Stomach (tissue), 4 donors: ENCODE results near the gene EREG.

Source experiments
- CTCF ChIP-seq, 7 experiments: fragments of 450-650 bp in 4 of 7; fragments of 200-600 bp in 3 of 7; sonication (generic) in 3 of 7; IDR thresholded peaks; one replicate each; pipeline ENCODE4 v1.5.1; 2016 to 2019; ENCODE audit warnings: antibody characterized with exemption in 7 of 7, control low read depth in 2 of 7, mild to moderate bottlenecking in 1 of 7
- EP300 ChIP-seq: sonication (generic); formaldehyde crosslinking; IDR thresholded peaks from one replicate; pipeline ENCODE4 v1.6.1; 2017; ENCODE audit warnings: antibody characterized with exemption
- POLR2A ChIP-seq, 4 donors: fragments of 450-650 bp; IDR thresholded peaks; one replicate each; pipeline ENCODE4 v1.6.1; 2016; ENCODE audit warnings: antibody characterized with exemption in 4 of 4, control low read depth in 2 of 4, mild to moderate bottlenecking in 1 of 4, moderate library complexity in 1 of 4
- POLR2AphosphoS5 ChIP-seq, 3 donors: sonication (generic); formaldehyde crosslinking; IDR thresholded peaks; one replicate each; pipeline ENCODE4 v1.6.1; 2016; ENCODE audit warnings: antibody characterized with exemption in 3 of 3

DNA sequence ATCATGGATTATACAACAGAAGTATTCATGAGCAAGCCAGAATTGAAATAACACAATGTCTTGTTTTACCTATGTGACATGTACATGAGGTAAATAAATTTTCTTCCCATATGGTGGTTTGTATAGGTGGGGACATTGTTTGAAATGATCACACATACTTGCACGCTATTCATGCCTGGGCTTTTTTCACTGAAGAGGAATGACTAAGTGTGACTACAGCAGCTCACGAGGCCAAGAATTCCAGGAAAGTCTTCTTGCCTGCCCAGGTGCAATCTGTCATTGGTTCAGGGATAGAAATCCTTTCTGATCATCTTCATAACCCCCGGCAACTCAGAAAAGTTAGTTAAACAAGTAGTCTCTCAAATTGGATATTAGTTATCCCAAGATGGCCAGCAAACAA is 43.7 kb downstream of the EREG start:
- TF ChIP-seq CTCF (IDR thresholded peaks at IDR 0.05), result no peak
- no peak for TF ChIP-seq POLR2AphosphoS5 (IDR thresholded peaks at IDR 0.05)
- no peak for TF ChIP-seq POLR2A (IDR thresholded peaks at IDR 0.05)
- TF ChIP-seq EP300, result no peak
